ENCODE results near the gene TACC2.

Gene TACC2

GRCh38 chr10:122018491-122018890, 29.5 kb downstream of the TACC2 start:
- no peak for TF ChIP-seq CTCF (conservative IDR thresholded peaks at IDR 0.05; ENCODE audit: low read length)
- DNase-seq (ENCODE audit: low read depth), result no peak
- no peak overlapping the region for H3K4me3 ChIP-seq (ENCODE audit: low read length)

GRCh38 chr10:122018951-122019413, 30.0 kb downstream of the TACC2 start:
- TF ChIP-seq CTCF (conservative IDR thresholded peaks at IDR 0.05; ENCODE audit: low read length), result no peak
- H3K4me3 ChIP-seq (ENCODE audit: low read length), result no peak overlapping the region
- DNase-seq (ENCODE audit: low read depth), result no peak

- TF ChIP-seq CTCF (conservative IDR thresholded peaks at IDR 0.05; ENCODE audit: low read length), result no peak
- H3K4me3 ChIP-seq (ENCODE audit: low read length), result no peak overlapping the region
- no peak for DNase-seq (ENCODE audit: low read depth)
Measured at GRCh38 chr10:122019414-122019975, 30.5 kb downstream of the TACC2 start.

- H3K4me3 ChIP-seq (ENCODE audit: low read length), result no peak overlapping the region
- no peak for TF ChIP-seq CTCF (conservative IDR thresholded peaks at IDR 0.05; ENCODE audit: low read length)
- no peak for DNase-seq (ENCODE audit: low read depth)
Measured at GRCh38 chr10:122020226-122020625, 31.3 kb downstream of the TACC2 start.

- TF ChIP-seq CTCF (conservative IDR thresholded peaks at IDR 0.05; ENCODE audit: low read length), result no peak
- peak; percentile 62 for DNase-seq (ENCODE audit: low read depth)
- peak overlapping the region; percentile 17 for H3K4me3 ChIP-seq (ENCODE audit: low read length)
Measured at GRCh38 chr10:122021379-122021778, 32.4 kb downstream of the TACC2 start.

GRCh38 chr10:122021828-122022227, 32.9 kb downstream of the TACC2 start:
- DNase-seq (ENCODE audit: low read depth), result no peak
- H3K4me3 ChIP-seq (ENCODE audit: low read length), result no peak overlapping the region

More at GRCh38 chr10:122021828-122022227, 32.9 kb downstream of the TACC2 start:
- TF ChIP-seq CTCF (conservative IDR thresholded peaks at IDR 0.05; ENCODE audit: low read length), result no peak

Measured in AG10803 (cell line).